8988T (cell line): ENCODE data around the gene KRT83.
"Not testable (repeated sequence)": the region's sequence is repeated elsewhere in the genome, so short reads cannot be mapped to it uniquely, and the experiment has no call there.

ENCODE experiments used
- DNase-seq: peaks from one replicate; pipeline ENCODE4 v3.0.0; 2011

Gene KRT83

DNA sequence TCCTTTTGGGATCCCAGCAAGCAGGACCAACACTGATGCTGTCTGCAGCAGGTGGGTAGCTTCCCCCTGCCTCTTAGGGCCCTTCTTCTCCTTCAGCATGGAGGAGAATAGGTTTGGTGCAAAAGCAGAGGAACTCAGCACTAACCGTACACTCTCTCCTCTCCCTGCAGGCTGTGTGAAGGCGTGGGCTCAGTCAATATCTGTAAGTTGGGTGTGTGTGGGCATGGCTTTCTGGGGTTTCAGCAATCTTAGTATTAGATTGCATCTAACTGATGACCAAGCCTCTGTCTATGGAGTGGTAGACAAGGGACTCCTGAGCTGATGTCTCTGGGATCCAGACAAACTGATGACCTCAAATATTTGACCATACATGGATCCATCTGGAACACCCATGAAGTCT is 31.8 kb upstream of the KRT83 start:
- no peak for DNase-seq

DNA sequence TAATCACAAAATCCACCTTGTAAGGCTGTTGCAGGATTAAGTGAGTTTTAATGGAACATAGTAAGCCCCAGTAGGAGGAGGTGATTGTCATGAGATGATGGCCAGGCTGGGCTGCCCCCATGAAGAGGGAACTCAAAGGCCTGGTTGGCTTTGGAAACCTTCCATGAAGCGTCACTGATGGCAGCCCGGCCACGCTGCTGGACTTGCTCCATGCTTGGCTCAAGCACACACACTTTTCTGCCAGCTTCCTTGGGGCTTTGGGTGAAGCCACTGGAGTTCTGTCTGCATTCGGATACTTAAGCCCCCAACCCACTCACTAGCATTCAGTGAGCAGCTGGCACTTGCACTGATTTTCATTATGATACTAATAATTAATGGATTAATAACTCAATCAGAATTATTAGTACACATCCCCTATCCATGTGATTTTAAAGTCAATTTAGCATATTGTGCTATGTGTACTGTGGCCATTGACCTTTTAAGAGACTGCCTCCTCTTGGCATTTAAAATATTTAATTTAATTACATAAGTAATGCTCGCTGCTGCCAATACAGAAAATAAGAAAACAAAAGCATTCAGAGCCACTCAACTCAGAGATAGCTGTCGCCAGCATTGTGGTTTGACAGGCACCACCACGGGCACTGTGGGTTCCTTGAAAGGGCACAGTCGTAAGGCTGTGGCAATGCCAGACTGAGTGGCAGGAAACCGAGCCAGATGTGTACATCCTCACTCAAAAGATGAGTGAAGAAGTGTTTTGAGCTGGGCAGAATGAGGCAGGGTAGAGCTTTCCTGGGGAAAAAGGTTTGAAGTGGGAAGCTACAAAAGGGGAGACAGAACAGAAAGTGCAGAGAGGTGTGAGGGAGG is 30.2 kb upstream of the KRT83 start:
- DNase-seq = no peak

DNA sequence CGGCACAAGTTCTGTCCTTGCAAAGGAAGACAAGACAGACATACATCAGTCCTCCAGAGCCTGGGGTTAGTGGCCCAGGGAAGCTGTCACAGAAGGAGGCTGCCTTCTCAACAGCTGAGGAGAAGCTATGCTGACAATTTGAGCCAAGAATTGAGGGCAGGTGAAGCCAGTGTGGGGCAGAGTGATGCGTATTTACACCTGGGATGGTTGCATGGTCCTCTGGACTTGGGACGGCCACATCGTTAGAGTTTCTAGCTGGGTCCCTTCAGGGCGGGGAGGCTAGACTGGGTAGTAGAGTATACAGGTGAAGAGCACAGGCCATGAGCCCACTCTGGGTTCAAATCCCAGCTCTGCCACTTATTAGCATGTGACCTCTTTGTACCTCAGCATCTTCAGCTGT is 29.6 kb upstream of the KRT83 start:
- no peak for DNase-seq

DNA sequence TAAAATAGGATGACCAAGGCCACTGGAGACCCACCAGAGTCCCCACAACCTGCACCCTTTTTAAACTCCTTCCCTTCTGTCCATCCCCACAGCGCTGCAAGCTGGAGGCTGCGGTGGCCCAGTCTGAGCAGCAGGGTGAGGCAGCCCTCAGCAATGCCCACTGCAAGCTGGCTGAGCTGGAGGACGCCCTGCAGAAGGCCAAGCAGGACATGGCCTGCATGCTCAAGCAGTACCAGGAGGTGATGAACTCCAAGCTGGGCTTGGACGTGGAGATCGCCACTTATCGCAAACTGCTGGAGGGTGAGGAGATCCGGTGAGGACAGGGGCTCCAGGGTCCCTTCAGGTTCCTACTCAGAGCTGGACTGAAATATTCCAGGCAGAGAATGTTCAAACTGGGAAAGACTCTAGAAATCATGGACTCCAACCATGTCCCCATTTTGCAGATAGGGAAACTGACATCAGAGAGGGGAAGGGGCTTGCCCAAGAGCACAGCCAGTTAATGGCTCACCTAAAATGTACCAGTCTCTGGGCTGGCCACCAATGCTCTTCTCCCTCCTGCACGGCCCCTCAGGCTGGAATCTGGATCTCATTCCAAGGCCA is 28.9 kb upstream of the KRT83 start:
- DNase-seq = no peak

DNA sequence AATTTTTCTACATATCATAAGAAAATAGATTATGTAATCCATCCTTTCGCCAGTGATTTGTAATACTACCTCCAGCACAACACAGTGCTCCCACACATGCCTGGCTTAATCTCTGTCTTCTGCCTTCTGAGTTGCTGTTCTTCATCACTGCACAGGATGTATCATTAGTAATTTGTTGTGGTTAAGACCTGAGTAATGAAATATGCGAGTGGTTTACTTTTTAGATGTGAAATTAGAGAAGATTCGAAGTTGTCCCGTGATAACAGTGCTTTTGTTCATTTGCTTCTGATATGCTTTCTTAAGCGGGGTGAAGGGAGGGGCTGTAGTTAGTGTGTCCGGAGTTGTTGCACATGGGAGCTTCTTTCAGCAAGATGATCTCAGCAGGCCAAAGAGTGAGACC is 28.0 kb upstream of the KRT83 start:
- DNase-seq = no peak

DNA sequence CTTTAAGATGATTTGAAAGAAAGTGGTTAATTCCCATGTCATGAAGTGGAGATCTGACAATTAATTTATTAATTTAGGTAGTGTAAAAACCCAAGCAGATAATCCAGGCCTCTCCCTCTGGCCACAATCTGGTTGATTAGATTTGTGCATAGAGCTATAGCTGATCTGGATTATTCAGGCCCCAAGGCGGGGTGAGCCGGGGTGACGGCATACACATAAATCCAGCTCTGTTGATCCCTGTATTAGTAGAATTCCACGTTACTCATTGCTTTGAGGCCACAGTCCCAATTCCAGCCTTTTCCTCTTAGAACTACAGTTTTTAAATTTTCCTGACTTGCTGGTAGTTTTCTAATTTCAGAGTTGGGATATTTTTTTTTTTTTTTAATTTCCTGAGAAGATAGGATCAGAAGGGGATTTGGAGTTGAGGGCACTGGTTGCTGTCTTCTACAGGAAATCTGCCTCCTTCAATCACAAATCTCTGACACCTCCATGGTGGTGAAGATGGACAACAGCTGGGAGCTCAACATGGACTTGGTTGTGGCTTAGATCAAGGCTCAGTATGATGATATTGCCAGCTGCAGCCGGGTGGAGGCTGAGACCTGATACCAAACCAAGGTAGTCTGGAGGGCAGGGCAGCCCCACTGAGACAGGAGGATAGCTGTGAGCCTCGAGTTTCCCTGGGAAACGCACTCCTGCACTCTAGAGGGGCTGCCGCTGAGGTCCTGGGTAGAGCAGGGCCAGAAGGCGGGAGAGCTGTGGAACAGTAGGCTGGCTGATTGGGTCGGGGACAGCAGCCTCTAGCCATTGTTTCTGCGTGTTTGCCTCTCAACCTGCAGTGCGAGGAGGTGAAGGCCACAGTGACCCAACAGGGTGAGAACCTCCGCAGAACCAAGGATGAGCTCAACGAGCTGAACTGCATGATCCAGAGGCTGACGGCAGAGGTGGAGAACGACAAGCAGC is 26.6 kb upstream of the KRT83 start:
- DNase-seq = no peak

DNA sequence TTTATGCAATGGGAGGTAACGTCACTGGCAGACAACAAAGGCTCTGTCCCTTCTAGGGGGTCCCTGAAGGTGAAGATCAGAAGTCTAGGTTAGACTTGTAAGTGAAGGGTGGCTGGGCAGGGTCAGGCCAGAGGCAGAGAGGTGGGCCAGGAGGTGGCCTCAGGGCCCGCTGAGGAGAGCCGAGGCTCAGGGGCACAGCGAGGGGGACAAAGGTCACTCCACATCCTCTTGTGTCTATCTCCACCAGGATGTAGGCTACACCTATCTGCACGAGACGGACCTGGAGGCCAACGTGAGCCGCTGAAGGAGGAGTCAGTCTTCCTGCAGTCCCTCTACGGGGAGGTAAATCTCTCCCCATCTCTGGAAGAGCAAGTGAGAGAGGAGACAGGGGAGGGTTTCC is 25.8 kb upstream of the KRT83 start:
- no peak for DNase-seq

DNA sequence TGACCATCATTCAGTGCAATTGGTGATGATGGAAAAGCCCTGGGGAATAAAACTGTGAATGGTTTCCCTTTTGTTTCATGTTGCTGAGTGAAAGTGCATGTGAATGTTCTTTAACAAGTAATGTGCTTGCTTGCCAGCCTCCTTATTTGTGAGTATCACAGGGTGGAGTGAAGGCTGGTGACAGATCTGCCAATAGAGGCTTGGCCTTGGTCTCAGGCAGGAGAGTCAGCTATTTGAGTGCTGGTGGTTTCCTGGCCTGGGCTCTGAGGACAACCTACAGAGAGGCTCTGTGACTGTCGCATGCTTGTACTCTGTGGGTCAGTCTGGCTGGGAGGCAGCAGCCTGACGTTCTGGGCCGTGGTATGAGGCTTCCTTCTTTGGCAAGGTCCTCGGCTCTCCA is 25.4 kb upstream of the KRT83 start:
- DNase-seq = no peak

DNA sequence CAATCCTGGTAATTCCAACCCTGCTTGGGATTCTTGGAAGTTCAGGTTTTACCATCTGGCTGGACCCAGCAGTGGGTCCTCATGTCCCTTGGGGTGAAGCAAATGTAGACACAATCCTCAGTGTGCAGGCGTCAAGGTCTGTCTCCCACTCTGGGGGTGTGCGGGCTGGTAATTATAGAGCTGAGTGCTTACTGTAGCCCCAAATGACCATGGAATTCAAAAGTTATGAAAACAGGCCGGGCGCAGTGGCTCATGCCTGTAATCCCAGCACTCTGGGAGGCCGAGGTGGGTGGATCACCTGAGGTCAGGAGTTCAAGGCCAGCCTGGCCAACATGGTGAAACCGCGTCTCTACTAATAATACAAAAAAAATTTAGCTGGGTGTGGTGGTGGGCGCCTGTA is 23.8 kb upstream of the KRT83 start:
- not testable (repeated sequence) for DNase-seq

DNA sequence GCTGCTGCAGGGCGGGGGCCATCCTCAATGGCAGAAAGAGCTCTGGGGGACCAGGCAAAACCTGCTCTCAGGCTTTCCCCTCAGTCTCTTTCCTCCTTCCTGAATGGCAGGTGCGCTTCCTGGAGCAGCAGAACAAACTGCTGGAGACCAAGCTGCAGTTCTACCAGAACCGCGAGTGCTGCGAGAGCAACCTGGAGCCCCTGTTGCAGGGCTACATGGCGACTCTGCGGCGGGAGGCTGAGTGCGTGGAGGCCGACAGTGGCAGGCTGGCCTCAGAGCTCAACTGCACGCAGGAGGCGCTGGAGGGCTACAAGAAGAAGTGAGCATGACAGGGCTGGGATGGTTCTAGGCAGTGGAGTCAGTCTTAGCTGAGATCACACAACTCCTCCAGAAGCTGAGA is 22.9 kb upstream of the KRT83 start:
- no peak for DNase-seq

DNA sequence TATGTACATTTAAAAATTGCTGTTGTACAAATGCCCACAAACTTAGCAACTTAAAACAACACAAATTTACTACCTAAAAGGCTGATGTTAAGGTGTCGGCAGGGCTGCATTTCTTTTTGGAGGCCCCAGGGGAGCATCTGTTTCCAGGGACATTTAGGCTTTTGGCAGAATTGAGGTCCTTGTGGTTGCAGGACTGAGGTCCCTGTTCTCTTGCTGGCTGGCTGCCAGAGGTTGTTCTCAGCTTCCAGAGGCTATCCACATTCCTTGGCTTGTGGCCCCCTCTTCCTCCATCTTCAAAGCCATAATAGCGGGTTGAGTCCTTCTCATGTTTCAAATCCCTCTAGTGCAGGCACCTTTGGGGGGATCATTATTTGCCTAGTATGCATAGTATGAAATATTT is 22.4 kb upstream of the KRT83 start:
- DNase-seq = no peak

DNA sequence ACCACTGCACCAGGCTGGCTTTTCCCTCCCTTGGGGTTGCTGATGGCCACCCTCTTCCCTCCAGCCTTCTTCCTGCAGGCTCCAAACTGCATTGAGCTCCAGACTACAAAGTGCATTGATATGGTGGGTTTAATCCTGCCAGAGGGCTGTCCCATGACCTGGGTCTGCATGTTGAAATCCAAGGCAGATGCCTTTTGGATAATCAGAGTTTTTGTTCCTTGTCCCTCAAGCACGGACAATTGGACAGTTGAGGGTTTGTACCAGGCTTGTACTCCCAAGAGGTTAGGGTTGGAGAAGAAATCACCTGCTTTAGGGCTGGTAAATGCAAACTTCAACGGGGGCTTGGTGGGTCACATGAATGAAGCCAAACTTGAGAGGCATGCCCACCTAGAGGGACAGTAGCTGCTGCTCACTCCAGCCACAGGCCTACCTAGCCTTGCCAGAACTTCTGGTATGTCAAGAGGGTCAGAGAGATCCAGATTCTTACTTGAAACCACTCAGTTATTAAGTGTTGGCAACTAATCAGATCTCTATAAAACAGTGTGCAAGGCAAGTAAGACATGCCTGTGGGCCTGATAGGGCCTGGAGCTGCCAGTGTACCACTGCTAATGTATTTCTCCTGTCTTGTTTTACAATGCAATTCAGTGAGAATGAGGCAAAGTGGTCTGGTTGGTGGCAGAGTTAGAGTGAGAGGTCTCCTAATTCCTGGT is 21.7 kb upstream of the KRT83 start:
- DNase-seq = no peak

DNA sequence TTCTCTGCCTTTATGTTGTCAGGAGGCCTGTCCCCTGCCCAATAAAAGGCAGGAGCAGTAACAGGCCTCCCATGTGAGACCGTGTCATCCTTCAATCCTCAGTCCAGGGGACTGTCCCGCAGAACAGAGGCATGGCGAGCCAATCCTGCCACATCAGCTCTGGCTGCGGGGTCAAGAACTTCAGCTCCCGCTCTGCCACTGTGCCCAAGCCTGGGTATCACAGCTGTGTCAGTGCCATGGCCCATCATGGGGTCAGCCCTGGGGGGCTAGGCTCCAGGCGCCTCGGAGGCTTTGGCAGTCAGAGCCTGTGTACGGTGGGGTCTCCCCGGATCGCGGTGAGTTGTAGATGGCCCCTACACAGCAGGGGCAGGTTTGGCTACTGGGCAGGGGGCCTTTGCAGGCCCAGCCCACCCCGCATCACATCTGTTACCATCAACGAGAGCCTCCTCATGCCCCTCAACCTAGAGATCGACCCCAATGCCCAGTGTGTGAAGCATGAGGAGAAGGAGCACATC is 19.9 kb upstream of the KRT83 start:
- no peak for DNase-seq

DNA sequence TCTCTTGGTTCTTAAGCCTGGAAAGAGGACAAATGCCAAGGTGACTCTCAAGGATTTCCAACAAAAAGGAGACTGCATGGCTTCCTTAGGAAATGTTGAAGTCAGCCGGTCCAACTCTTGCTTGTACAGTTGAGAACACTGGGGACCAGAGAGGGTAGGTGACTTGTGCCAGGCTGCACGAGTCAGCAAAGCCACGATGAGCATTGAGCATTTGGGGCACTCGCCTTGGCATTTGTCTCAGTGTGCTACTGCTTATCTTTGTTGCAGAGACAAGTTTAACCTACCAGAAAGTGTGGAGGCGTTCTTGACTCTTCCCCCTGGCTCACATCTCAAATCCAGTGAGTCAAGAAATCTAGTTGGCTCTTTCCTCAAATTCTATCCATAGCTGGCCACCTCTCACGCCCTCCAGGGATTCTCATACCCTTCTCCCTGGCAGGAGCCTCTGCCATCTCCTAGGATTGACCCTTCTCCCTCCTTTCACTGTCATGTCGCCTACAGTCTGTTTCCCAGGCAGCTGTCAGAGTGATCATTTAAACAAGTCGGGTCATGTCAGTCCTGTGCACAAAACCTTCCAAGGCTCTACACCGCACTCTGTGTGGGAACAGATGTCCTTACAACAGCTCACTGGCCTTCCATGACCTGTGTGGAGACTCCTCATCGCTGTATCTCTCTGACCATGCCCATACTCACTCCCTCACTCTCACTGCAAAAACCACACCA is 17.2 kb upstream of the KRT83 start:
- no peak for DNase-seq

DNA sequence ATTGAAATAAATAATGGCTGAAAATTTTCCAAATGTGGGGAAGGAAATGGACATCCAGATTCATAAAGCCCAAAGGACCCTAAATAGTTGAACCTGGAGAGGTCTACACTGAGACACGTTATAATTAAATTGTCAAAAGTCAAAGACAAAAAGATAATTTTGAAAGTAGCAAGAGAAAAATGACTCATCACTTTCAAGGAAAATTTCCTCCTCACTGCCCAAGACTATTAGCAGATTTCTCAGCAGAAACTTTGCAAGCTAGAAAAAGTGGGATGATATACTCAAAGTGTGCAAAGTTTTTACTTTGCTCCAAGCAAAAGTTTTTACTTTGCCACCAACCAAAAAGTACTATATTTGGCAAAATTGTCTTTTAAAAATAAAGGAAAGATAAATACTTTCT is 15.9 kb upstream of the KRT83 start:
- DNase-seq = no peak

DNA sequence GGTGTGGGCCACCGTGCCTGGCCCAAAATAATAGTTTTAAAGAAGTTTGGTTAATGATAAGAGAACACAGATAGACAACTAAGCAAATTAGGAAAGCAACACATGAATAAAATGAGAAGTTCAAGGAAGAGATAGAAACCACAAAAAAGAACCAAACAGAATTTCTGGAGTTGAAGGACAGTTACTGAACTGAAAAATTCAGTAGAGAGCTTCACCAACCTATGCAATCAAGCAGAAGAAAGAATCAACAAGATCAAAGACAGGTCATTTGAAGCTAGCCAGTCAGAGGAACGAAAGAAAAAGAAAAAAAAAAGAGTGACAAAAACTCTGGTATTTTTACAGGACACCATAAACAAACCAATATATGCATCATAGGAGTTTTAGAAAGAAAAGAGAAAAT is 15.4 kb upstream of the KRT83 start:
- no peak for DNase-seq

DNA sequence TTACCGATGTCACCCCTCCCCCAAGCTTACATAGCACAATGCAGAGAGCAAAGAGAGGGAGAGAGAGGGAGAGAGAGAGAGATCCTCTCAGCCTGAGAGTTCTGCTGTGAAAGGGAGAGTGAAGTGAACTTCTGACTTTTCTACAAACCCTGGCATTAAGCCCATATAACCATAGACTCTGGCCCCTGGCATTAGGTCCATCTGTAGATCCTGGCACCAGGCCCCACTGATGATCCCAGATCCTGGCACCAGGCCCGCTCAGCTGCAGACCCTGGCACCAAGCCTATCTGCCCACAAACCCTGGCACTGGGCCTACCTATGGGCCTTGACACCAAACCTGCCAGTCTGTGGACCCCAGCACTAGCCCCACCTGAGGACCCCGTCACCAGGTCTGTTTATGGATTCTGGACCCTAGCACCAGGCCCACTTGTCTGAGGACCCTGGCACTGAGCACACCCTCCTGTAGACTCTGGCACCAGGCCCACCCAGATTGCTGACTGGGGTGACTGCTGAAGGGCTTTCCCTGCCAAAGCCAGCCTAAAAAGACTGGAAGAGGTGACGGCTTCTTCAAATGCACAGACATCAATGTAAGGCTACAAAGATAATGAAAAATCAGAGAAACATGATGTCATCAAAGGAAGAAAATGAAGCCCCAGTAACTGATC is 14.5 kb upstream of the KRT83 start:
- DNase-seq = no peak

DNA sequence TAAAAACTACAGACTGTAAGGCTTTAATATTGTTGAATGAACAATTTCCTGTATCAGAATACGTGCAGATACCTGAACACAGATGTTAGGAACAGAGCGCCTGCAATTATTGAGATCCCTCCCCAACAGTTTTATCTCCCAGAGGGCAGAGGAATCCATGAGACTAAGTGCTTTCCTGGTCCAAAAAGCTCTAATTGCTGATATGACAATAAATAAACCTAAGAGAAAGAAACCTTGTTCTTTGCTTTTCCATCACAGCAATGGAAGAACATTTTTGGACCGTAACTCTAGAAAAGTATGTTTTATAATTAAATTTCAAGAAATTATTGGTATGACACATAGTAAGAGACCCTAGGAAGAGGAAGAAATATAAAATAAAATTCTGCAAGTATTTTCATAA is 13.0 kb upstream of the KRT83 start:
- no peak for DNase-seq

DNA sequence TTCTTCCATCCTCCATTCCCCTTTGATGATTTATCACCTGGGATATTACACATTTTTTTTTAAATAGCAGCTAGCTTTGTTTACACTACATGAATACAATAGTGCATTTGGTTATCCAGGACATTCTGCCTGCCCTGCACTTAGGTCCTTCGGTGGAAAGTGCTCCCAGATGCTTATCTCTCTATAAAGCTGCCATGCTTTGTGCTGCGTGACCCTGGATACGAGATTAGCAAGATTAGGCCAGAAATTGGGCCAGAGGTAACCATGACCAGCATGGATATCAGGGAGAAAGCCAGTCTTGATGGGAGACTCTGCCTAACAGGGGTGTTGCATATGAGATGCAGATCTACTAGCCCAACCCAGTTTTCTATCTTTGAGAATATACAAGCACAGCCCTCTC is 12.1 kb upstream of the KRT83 start:
- no peak for DNase-seq

DNA sequence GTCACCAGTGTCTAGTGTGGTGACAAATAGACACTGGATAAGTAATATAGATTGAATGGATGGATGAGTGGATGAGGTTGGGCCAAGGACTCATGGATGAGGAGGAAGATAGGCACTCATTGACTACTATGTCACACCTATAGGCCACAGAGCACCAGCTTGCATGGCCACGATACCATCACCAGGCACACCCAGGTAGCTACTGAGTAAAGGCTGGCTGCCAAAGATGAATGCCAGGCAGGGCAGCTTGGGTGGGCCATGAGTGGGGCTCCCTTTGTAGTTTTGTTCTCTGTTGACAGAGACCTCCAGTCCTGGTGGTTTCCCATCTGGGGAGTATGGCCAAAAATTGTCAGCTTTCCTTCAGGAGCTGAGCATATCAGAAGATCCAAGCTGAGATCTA is 11.2 kb upstream of the KRT83 start:
- DNase-seq = no peak

DNA sequence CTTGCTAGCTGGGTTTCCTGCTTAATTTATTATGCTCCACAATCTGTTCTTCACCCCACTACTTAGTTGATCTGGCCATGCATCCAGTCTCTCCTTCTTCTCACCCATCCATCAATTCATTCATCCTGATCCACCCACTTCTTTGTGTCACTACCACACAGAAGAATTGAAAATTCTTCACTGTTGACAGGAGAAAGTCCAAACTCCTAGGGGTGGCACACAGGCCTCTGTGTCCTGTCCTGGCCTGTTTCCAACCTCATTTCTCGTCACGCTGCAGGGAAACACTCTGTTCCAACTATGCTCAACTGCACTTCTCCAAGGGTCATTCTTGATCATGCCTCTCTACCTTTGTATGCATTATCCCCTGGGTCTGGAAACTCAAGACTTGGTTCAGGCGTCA is 10.6 kb upstream of the KRT83 start:
- no peak for DNase-seq

DNA sequence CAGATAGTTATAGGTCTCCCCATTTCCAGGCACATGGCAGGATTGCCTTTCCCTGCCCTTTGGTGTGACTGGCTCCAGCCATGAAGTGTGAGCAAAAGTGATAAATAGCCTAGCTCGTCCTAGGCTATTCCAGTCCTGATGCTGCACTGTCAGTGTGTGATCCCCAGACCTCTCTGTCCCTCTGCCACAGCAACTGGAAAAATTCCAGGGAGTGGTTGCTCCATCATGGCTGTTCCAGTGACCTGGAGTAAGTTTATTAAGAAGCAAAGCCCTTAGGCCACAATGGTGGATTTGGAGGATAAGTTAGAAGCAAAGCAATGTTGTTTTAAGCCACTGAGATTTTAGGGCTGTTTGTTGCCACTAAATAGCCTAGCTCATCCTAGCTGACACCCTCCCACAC is 9.8 kb upstream of the KRT83 start:
- DNase-seq = no peak
